HUES64 (cell line): ENCODE measurements around the gene LAMC3.

Experiments used
- H3K27ac ChIP-seq: 2 replicates; pipeline ENCODE4 v1.7.0; 2013; ENCODE audit warnings: low read depth, low read length, inconsistent platforms
- H3K27me3 ChIP-seq: 2 replicates; pipeline ENCODE4 v1.6.1; 2013; ENCODE audit warnings: mild to moderate bottlenecking, low read length; ENCODE audit not compliant: insufficient read depth
- H3K36me3 ChIP-seq: 2 replicates; pipeline ENCODE4 v1.6.1; 2013; ENCODE audit warnings: mild to moderate bottlenecking, low read length; ENCODE audit not compliant: insufficient read depth
- H3K4me1 ChIP-seq: 2 replicates; pipeline ENCODE4 v1.6.1; 2013; ENCODE audit warnings: mild to moderate bottlenecking, low read length, moderate library complexity; ENCODE audit not compliant: insufficient read depth
- H3K4me3 ChIP-seq: 2 replicates; pipeline ENCODE4 v1.5.1; 2013; ENCODE audit warnings: mild to moderate bottlenecking, low read length, moderate library complexity
- H3K9ac ChIP-seq: 2 replicates; pipeline ENCODE4 v1.6.1; 2013; ENCODE audit warnings: mild to moderate bottlenecking, low read depth, low read length
- H3K9me3 ChIP-seq: 2 replicates; pipeline ENCODE4 v1.6.1; 2013; ENCODE audit warnings: low read depth, low read length; ENCODE audit not compliant: insufficient read depth
- WGBS: fragments of 150-250, 120-280 bp; methylation state at CpG from one replicate; pipeline ENCODE4 v1.1.7; 2013; ENCODE audit warnings: missing lambda C conversion rate; 5-methylcytosine and 5-hydroxymethylcytosine counted together

The LAMC3 gene

GRCh38 chr9:130970855-130971254 lies 38.1 kb upstream of the LAMC3 start:
- Histone ChIP-seq H3K9ac (no peak overlapping the region), H3K9me3 (no peaks in the 10 kb centered on the region), H3K27ac (no peak overlapping the region), H3K4me1 (no peaks in the 10 kb centered on the region), H3K4me3 (no peak overlapping the region), H3K36me3 (no peaks in the 10 kb centered on the region), H3K27me3 (peaks cover 8% of the 10 kb centered on the region; the same call in 1 of the 2 replicates)
- 78% methylated on average over 3 of the region's 3 CpGs for WGBS

- Histone ChIP-seq H3K9ac (no peak overlapping the region), H3K4me3 (no peak overlapping the region), H3K27ac (no peak overlapping the region), H3K36me3 (no peaks in the 10 kb centered on the region), H3K9me3 (no peaks in the 10 kb centered on the region), H3K27me3 (peaks cover 8% of the 10 kb centered on the region; the same call in 1 of the 2 replicates), H3K4me1 (no peaks in the 10 kb centered on the region)
- WGBS, result 73% methylated on average over 12 of the region's 12 CpGs
These were observed 37.6 kb upstream of the LAMC3 start for GRCh38 chr9:130971294-130971849.

DNA sequence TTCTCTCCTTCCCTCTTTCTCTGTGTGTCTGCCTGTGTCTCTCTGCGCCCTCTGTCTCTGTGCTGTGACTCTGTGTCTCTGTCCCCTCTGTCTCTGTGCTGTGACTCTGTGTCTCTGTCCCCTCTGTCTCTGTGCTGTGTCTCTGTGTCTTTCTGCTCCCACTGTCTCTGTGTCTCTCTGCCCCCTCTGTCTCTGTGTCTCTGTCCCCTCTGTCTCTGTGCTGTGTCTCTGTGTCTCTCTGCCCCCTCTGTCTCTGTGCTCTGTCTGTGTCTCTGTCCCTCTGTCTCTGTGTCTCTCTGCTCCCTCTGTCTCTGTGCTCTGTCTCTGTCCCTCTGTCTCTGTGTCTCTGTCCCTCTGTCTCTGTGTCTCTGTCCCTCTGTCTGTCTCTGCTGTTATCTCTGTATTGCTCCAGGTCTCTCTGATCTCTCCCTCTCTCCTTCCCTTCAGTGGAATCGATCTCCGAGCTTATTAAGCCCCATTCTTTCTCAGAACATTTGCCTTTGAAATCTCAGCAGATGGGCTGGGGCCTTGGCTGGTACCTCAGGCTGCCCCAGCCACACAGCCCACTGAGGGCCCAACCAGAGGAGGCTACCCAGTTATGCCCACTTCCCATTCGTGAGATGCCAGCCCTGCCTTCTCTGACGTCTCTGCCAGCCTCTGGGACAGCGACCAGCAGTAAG lies 36.6 kb upstream of the LAMC3 start:
- Histone ChIP-seq H3K4me1 (no peaks in the 10 kb centered on the region), H3K9me3 (no peaks in the 10 kb centered on the region), H3K4me3 (no peak overlapping the region), H3K36me3 (no peaks in the 10 kb centered on the region), H3K27me3 (peaks cover 8% of the 10 kb centered on the region; the same call in 1 of the 2 replicates), H3K27ac (no peak overlapping the region), H3K9ac (no peak overlapping the region)
- 74% methylated on average over 6 of the region's 6 CpGs for WGBS

- Histone ChIP-seq H3K4me1 (no peaks in the 10 kb centered on the region), H3K27me3 (peaks cover 8% of the 10 kb centered on the region; the same call in 1 of the 2 replicates), H3K4me3 (no peak overlapping the region), H3K27ac (no peak overlapping the region), H3K36me3 (no peaks in the 10 kb centered on the region), H3K9ac (no peak overlapping the region), H3K9me3 (no peaks in the 10 kb centered on the region)
- WGBS, result 91% methylated on average over 19 of the region's 19 CpGs
These were observed 35.9 kb upstream of the LAMC3 start for GRCh38 chr9:130972957-130973685.

- WGBS, result 82% methylated on average over 21 of the region's 21 CpGs
- no peak overlapping the region for H3K9ac ChIP-seq
- no peak overlapping the region for H3K27ac ChIP-seq
- peaks cover 8% of the 10 kb centered on the region; the same call in 1 of the 2 replicates for H3K27me3 ChIP-seq
- no peaks in the 10 kb centered on the region for H3K4me1 ChIP-seq
- H3K9me3 ChIP-seq, result no peaks in the 10 kb centered on the region
- H3K4me3 ChIP-seq, result no peak overlapping the region
- no peaks in the 10 kb centered on the region for H3K36me3 ChIP-seq
These were observed 35.2 kb upstream of the LAMC3 start for GRCh38 chr9:130973686-130974281.

DNA sequence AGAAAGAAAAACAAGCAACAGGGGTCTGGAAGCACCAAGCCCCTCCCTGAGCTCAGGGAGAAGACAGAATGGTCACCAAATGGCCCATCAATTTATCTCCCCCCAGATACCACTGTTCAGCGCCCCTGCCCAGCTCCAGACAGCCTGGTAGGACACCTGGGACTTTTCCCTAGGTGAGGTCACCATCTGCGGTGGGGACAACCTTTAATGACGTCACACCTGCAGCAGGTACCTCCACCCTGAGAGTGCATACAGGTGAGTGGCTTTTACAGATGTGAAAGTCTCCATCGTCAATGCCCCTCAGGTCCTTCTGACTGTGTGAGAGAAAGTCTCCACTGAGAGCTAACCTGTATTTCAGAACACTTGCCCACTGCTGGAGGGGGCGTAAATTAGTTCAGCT lies 34.3 kb upstream of the LAMC3 start:
- Histone ChIP-seq H3K27me3 (peaks cover 8% of the 10 kb centered on the region; the same call in 1 of the 2 replicates), H3K4me1 (no peaks in the 10 kb centered on the region), H3K9me3 (no peaks in the 10 kb centered on the region), H3K36me3 (no peaks in the 10 kb centered on the region), H3K27ac (no peak overlapping the region), H3K9ac (no peak overlapping the region), H3K4me3 (no peak overlapping the region)
- 95% methylated on average over 5 of the region's 5 CpGs for whole genome bisulfite sequencing

- H3K27me3 ChIP-seq, result peaks cover 8% of the 10 kb centered on the region; the same call in 1 of the 2 replicates
- H3K36me3 ChIP-seq, result no peaks in the 10 kb centered on the region
- H3K27ac ChIP-seq, result no peak overlapping the region
- no peaks in the 10 kb centered on the region for H3K4me1 ChIP-seq
- no peaks in the 10 kb centered on the region for H3K9me3 ChIP-seq
- no peak overlapping the region for H3K4me3 ChIP-seq
- H3K9ac ChIP-seq, result no peak overlapping the region
- 98% methylated on average over 5 of the region's 5 CpGs for WGBS
These were observed 33.8 kb upstream of the LAMC3 start for GRCh38 chr9:130975156-130975555.

DNA sequence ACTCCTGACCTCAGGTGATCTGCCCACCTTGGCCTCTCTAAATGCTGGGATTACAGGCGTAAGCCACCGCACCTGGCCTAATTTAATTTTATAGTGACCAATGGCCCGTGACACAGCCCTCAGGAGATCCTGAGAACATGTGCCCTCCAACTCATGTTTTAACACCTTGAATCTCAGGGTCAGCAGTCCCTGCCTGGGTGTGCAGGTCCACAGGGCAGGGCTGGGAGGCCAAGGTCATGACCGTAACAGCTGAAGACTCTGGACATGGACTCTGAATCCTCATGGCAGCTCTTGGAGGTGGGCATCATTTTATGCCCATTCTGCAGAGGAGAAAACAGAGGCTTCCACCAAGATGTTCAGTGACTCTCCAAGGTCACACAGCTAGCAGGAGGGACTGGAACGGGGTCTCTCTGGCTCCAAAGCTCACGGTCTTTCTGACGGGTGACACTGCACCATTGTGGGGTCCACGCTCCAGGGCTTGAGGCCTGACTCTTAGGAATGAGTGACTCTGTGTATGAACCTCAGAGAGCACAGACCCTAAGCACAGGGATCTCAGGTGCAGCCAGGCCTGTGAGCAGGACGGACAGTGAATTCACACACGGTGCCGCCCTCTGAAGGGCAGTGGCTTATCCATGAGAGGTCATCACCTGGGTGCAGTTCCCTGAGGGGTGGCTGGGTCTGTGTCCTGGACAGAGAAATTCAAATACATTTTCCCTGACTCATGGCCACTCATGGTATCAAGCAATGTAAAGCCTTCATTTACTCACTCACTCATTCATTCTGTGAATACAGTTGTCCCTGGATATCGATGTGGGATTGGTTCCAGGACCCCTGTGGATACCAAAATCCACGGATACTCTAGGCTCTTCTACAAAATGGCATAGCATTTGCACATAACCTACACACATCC lies 32.8 kb upstream of the LAMC3 start:
- Histone ChIP-seq H3K27me3 (peaks cover 8% of the 10 kb centered on the region; the same call in 1 of the 2 replicates), H3K36me3 (no peaks in the 10 kb centered on the region), H3K4me1 (no peaks in the 10 kb centered on the region), H3K9me3 (no peaks in the 10 kb centered on the region), H3K27ac (no peak overlapping the region), H3K9ac (no peak overlapping the region), H3K4me3 (no peak overlapping the region)
- WGBS, result 93% methylated on average over 13 of the region's 13 CpGs

DNA sequence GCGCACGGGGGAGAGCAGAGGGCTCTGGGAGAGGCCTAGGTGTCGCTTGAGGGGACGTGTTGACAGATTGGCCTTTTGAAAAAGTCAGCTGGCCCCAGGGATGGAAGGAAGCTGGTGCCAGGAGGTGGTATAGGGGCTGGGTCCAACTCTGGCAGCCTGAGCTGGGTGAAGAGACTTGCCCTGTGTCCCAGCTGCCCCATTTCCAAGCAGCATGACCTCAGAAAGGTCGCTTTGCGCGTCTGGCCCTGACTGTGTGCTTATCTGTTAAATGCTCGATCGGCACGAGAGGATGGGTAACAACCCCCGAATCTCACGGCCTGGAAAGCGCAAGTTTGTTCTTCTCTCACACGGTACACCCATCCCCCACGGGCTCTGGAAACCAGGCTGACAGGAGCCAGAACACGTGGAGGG lies 31.2 kb upstream of the LAMC3 start:
- H3K36me3 ChIP-seq, result no peaks in the 10 kb centered on the region
- H3K27ac ChIP-seq, result no peak overlapping the region
- 86% methylated on average over 16 of the region's 16 CpGs for WGBS
- no peak overlapping the region for H3K4me3 ChIP-seq
- H3K9me3 ChIP-seq, result no peaks in the 10 kb centered on the region
- H3K4me1 ChIP-seq, result no peaks in the 10 kb centered on the region
- no peak overlapping the region for H3K9ac ChIP-seq
- H3K27me3 ChIP-seq, result no peaks in the 10 kb centered on the region

GRCh38 chr9:130979591-130980385 lies 29.2 kb upstream of the LAMC3 start:
- Histone ChIP-seq H3K4me1 (no peaks in the 10 kb centered on the region), H3K4me3 (no peak overlapping the region), H3K27me3 (no peaks in the 10 kb centered on the region), H3K9me3 (no peaks in the 10 kb centered on the region), H3K27ac (no peak overlapping the region), H3K9ac (no peak overlapping the region), H3K36me3 (no peaks in the 10 kb centered on the region)
- 92% methylated on average over 20 of the region's 20 CpGs for WGBS
